WTC11 (cell line): ENCODE results near the gene IL2RA.

ENCODE experiments used
- CTCF ChIP-seq: fragments of 200-600 bp; IDR thresholded peaks from 2 replicates; pipeline ENCODE4 v1.8.0; 2022; ENCODE audit warnings: antibody characterized with exemption
- IRF2 ChIP-seq: sonication (generic); formaldehyde crosslinking; IDR thresholded peaks from 2 replicates; pipeline ENCODE4 v1.8.0; 2022; ENCODE audit warnings: low read depth, missing genetic modification reagents, borderline replicate concordance

DNA sequence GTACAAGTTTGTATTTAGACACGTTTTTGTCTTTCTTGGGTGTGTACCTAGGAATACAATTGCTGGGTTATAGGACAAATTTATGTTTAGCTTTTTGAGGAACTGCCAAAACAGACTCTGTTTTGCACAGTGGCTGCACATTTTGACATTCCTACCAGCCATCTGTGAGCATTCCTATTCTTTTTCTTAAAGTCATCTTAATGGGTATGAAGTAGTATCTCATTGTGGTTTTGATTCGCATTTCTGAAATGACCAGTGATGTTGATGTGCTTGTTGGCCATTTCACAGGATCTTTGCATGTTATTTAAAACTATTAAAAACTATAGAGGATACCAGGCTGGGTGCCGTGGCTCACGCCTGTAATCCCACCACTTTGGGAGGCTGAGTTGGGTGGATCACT lies 52.2 kb downstream of the IL2RA start:
- no peak for TF ChIP-seq CTCF
- no peak for TF ChIP-seq IRF2 (CRISPR knock-in tag)
